ENCODE data around the gene KCNJ4. TPM values are rescaled to one million over a fixed set of nuclear protein-coding genes. Genes with fewer than 3 reads are reported as not detected.

Gene KCNJ4
- total RNA-seq, 1 donor from 2014 or later: not detected

GRCh38 chr22:38454353-38455075 is 485 bp downstream of the KCNJ4 start:
- DNase-seq (ENCODE audit: low spot score): no peak
- Mint-ChIP-seq H3K4me1 (ENCODE audit: low read depth) (no peaks in the 10 kb centered on the region), H3K36me3 (ENCODE audit: low read depth) (no peaks in the 10 kb centered on the region), H3K27ac (peak overlapping the region; percentile 40), H3K4me3 (peak overlapping the region; percentile 70), H3K9me3 (no peaks in the 10 kb centered on the region), H3K27me3 (ENCODE audit: insufficient read depth) (peaks cover 70% of the 10 kb centered on the region)
- intact Hi-C loops (cut with micrococcal nuclease): no loop called here

- H3K27me3 Mint-ChIP-seq (ENCODE audit: insufficient read depth): peaks cover 64% of the 10 kb centered on the region
- intact Hi-C loops (cut with micrococcal nuclease): no loop called here
Measured at GRCh38 chr22:38453996-38454352, 1.0 kb downstream of the KCNJ4 start.

DNA sequence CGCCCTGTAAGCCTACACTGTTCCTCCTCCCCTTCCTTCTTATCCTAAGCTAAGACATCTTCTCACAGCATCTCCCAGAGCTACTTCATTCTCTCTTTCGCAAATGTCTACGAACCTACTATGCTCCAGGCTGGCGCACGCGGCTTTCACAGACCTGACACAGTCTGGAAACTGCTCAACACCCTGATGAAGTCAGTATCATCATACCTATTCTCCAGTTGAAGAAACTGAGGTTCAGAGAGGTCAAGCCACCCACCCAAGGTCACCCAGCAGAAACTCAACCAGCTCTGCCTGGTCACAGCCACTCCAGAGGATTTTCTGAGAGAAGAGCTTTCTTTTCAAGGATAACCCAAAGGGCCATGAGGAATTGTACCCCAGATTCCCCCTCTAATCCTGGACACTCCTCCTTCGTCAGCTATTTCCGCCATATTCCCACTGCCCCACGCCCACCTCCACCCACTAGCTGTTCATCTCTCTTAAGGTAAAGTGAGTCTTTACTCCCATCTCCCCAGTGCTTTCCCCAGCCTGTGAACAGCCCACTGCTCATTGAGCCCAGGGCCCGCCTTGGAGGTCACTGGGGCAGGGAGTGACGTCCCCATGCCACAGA is 1.8 kb downstream of the KCNJ4 start:
- Mint-ChIP-seq H3K4me1 (ENCODE audit: low read depth) (no peaks in the 10 kb centered on the region), H3K9me3 (no peaks in the 10 kb centered on the region), H3K36me3 (ENCODE audit: low read depth) (no peaks in the 10 kb centered on the region), H3K4me3 (no peak overlapping the region), H3K27me3 (ENCODE audit: insufficient read depth) (peaks cover 59% of the 10 kb centered on the region), H3K27ac (no peak overlapping the region)
- intact Hi-C loops (cut with micrococcal nuclease): no loop called here
- no peak for DNase-seq (ENCODE audit: low spot score)

More at GRCh38 chr22:38453996-38454352, 1.0 kb downstream of the KCNJ4 start:
- peak overlapping the region; percentile 70 for H3K4me3 Mint-ChIP-seq
- no peak for DNase-seq (ENCODE audit: low spot score)
- H3K27ac Mint-ChIP-seq: no peak overlapping the region
- no peaks in the 10 kb centered on the region for H3K4me1 Mint-ChIP-seq (ENCODE audit: low read depth)
- H3K9me3 Mint-ChIP-seq: no peaks in the 10 kb centered on the region
- H3K36me3 Mint-ChIP-seq (ENCODE audit: low read depth): no peaks in the 10 kb centered on the region

GRCh38 chr22:38452373-38453065 is 2.5 kb downstream of the KCNJ4 start:
- Mint-ChIP-seq H3K4me1 (ENCODE audit: low read depth) (no peaks in the 10 kb centered on the region), H3K9me3 (no peaks in the 10 kb centered on the region), H3K36me3 (ENCODE audit: low read depth) (no peaks in the 10 kb centered on the region), H3K27ac (no peak overlapping the region), H3K27me3 (ENCODE audit: insufficient read depth) (peaks cover 52% of the 10 kb centered on the region), H3K4me3 (no peak overlapping the region)
- intact Hi-C loops (cut with micrococcal nuclease): no loop called here
- DNase-seq (ENCODE audit: low spot score): no peak

DNA sequence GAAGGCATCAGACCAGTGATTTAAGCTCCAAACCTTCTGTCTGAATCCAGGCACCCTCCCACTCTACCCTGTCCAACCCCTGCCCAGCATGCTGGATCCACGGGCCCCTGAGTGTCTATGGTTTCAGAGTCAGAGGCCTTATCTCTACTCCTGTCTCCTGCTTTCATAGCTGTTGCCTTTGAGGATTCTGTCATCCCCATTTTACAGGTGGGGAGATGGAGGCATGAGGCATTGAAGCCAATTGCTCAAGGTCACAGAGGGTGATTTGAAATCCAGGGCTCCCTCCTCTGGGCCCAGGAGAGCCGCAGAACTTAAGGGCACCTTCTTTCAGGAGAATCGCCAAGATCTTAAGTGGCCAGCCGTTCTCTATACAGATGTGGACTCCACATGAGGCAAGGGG is 3.1 kb downstream of the KCNJ4 start:
- Mint-ChIP-seq H3K27me3 (ENCODE audit: insufficient read depth) (peaks cover 46% of the 10 kb centered on the region), H3K27ac (no peak overlapping the region), H3K4me3 (no peak overlapping the region), H3K36me3 (ENCODE audit: low read depth) (no peaks in the 10 kb centered on the region), H3K9me3 (no peaks in the 10 kb centered on the region), H3K4me1 (ENCODE audit: low read depth) (no peaks in the 10 kb centered on the region)
- intact Hi-C loops (cut with micrococcal nuclease): no loop called here
- no peak for DNase-seq (ENCODE audit: low spot score)

GRCh38 chr22:38451404-38451803 is 3.6 kb downstream of the KCNJ4 start:
- no peak overlapping the region for H3K4me3 Mint-ChIP-seq
- DNase-seq (ENCODE audit: low spot score): no peak
- H3K27me3 Mint-ChIP-seq (ENCODE audit: insufficient read depth): peaks cover 41% of the 10 kb centered on the region
- no peaks in the 10 kb centered on the region for H3K9me3 Mint-ChIP-seq
- H3K36me3 Mint-ChIP-seq (ENCODE audit: low read depth): no peaks in the 10 kb centered on the region
- H3K27ac Mint-ChIP-seq: no peak overlapping the region
- intact Hi-C loops (cut with micrococcal nuclease): no loop called here
- no peaks in the 10 kb centered on the region for H3K4me1 Mint-ChIP-seq (ENCODE audit: low read depth)

- Mint-ChIP-seq H3K9me3 (no peaks in the 10 kb centered on the region), H3K27me3 (ENCODE audit: insufficient read depth) (peaks cover 39% of the 10 kb centered on the region)
Measured at GRCh38 chr22:38450234-38450797, 4.7 kb downstream of the KCNJ4 start.

GRCh38 chr22:38449776-38450175 is 5.2 kb downstream of the KCNJ4 start:
- Mint-ChIP-seq H3K27ac (no peak overlapping the region), H3K4me1 (ENCODE audit: low read depth) (no peaks in the 10 kb centered on the region), H3K9me3 (no peaks in the 10 kb centered on the region), H3K36me3 (ENCODE audit: low read depth) (no peaks in the 10 kb centered on the region), H3K4me3 (no peak overlapping the region), H3K27me3 (ENCODE audit: insufficient read depth) (peaks cover 39% of the 10 kb centered on the region)
- intact Hi-C loops (cut with micrococcal nuclease): no loop called here
- no peak for DNase-seq (ENCODE audit: low spot score)

More at GRCh38 chr22:38450234-38450797, 4.7 kb downstream of the KCNJ4 start:
- no peaks in the 10 kb centered on the region for H3K36me3 Mint-ChIP-seq (ENCODE audit: low read depth)
- H3K27ac Mint-ChIP-seq: no peak overlapping the region
- DNase-seq (ENCODE audit: low spot score): no peak
- no peaks in the 10 kb centered on the region for H3K4me1 Mint-ChIP-seq (ENCODE audit: low read depth)
- no peak overlapping the region for H3K4me3 Mint-ChIP-seq
- intact Hi-C loops (cut with micrococcal nuclease): no loop called here

- no peak for DNase-seq (ENCODE audit: low spot score)
- Mint-ChIP-seq H3K27ac (no peak overlapping the region), H3K36me3 (ENCODE audit: low read depth) (no peaks in the 10 kb centered on the region), H3K4me3 (no peak overlapping the region), H3K9me3 (no peaks in the 10 kb centered on the region), H3K4me1 (ENCODE audit: low read depth) (no peaks in the 10 kb centered on the region), H3K27me3 (ENCODE audit: insufficient read depth) (peaks cover 35% of the 10 kb centered on the region)
- intact Hi-C loops (cut with micrococcal nuclease): no loop called here
Measured at GRCh38 chr22:38448945-38449745, 5.9 kb downstream of the KCNJ4 start.

- H3K27ac Mint-ChIP-seq: no peak overlapping the region
- H3K36me3 Mint-ChIP-seq (ENCODE audit: low read depth): no peaks in the 10 kb centered on the region
- H3K27me3 Mint-ChIP-seq (ENCODE audit: insufficient read depth): peaks cover 14% of the 10 kb centered on the region
- H3K9me3 Mint-ChIP-seq: no peaks in the 10 kb centered on the region
- H3K4me3 Mint-ChIP-seq: no peak overlapping the region
- DNase-seq (ENCODE audit: low spot score): no peak
- H3K4me1 Mint-ChIP-seq (ENCODE audit: low read depth): no peaks in the 10 kb centered on the region
- intact Hi-C loops (cut with micrococcal nuclease): no loop called here
Measured at GRCh38 chr22:38446018-38446601, 8.9 kb downstream of the KCNJ4 start.

DNA sequence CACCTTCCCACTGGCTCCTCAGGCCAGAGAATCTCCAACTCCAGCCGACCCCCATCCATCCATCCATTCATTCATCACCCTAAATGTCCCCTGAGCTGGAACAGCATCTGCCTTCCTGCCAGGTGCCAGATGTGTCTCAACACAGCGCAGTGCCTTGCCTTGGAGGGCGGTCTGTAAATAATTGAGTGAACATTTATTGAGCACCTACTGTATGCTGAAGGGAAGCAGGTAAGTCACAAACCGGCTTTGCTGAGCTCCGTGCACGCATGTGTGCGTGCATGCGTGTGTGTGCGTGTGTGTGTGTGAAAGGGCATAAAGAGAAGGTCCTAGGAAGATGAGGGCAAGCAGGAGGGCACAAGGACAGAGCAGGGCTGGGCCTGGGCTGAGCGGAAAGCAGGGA is 10.2 kb downstream of the KCNJ4 start:
- no peaks in the 10 kb centered on the region for H3K9me3 Mint-ChIP-seq
- H3K4me1 Mint-ChIP-seq (ENCODE audit: low read depth): no peaks in the 10 kb centered on the region
- intact Hi-C loops (cut with micrococcal nuclease): no loop called here
- H3K27me3 Mint-ChIP-seq (ENCODE audit: insufficient read depth): peaks cover 5% of the 10 kb centered on the region
- no peak for DNase-seq (ENCODE audit: low spot score)
- H3K36me3 Mint-ChIP-seq (ENCODE audit: low read depth): no peaks in the 10 kb centered on the region
- H3K27ac Mint-ChIP-seq: no peak overlapping the region
- no peak overlapping the region for H3K4me3 Mint-ChIP-seq

Measured in activated T-helper 1 cell treated with anti-CD3 and anti-CD28 coated beads, Interleukin-12 subunit alpha, Interleukin-12 subunit beta, Interleukin-2, Interleukin-4 antibody, amounts not matched to agents 30 ng/mL and 10 ng/mL and 1 ng/mL, durations not matched to agents 14 hours and 24 hours and 36 hours (primary cell).